Ectodermal cell (in vitro differentiated cells): ENCODE data around the gene COL5A1.
"Not testable (repeated sequence)": the region's sequence is repeated elsewhere in the genome, so short reads cannot be mapped to it uniquely, and the experiment has no call there.

Source experiments
- H3K27ac ChIP-seq: 2 replicates; pipeline ENCODE4 v1.7.0; 2013; ENCODE audit warnings: mild to moderate bottlenecking, low read depth, low read length; ENCODE audit not compliant: insufficient read depth, poor library complexity, severe bottlenecking
- H3K27me3 ChIP-seq: 2 replicates; pipeline ENCODE4 v1.7.0; 2013; ENCODE audit warnings: mild to moderate bottlenecking, low read length; ENCODE audit not compliant: insufficient read depth, control insufficient read depth, poor library complexity, severe bottlenecking
- H3K36me3 ChIP-seq: one replicate; pipeline ENCODE4 v1.7.0; 2013; ENCODE audit warnings: low read length; ENCODE audit not compliant: control insufficient read depth, insufficient read depth
- H3K4me1 ChIP-seq: one replicate; pipeline ENCODE4 v1.7.0; 2013; ENCODE audit warnings: low read length; ENCODE audit not compliant: control insufficient read depth, insufficient read depth
- H3K4me3 ChIP-seq: 2 replicates; pipeline ENCODE4 v1.7.0; 2013; ENCODE audit warnings: low read depth, low read length, control low read depth; ENCODE audit not compliant: insufficient read depth
- H3K9me3 ChIP-seq: 2 replicates; pipeline ENCODE4 v1.7.0; 2013; ENCODE audit warnings: mild to moderate bottlenecking, low read length, moderate library complexity; ENCODE audit not compliant: control insufficient read depth
- WGBS, 2 experiments: methylation state at CpG; one replicate each; pipeline ENCODE4 v1.1.7; 2013; ENCODE audit warnings: missing lambda C conversion rate in 2 of 2; 5-methylcytosine and 5-hydroxymethylcytosine counted together

Gene COL5A1

DNA sequence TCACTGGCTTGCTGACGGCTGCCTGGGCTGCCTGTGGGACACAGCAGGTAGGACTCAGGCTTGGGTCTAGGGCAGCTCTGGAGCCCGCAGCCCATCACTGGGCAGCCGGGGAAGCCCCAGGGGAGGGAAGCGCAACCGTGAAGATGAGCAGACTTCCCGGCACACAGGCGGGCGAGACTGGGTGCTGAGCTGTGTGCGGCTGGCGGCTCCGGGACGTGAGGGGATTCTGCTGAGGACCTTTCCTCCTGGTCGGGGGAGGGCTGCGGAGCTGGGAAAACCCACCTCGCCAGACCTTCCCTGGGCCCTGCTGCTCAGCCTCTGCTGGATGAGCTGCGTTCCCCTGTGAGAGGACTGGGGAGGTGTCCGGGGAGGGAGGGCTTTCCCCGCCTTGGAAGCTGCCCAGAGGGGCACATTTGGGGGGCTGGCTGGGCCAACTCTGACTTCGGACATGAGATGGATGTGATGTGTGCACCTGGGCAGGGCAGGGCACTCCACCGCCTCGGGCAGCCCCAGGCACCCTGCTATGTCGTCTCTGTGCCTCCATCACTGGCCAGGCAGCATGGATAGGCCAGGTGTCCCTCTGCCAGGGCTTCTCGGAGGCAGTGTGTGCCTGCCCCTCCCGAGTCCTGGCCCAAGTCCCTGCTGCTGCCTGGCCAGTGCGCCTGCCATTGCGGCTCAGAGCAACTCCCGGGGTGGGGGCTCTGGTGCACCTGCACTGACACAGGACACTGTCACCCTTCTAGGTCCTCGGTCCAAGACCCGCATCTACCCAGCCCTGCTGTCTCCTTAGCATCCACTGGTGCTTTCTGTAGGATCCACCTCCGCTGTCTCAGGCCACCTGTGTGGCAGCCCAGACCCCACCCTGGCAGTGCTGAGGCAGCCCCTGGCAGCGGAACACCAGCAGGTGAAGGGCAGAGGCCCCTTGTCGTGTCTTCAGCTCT is 66.4 kb downstream of the COL5A1 start:
- Histone ChIP-seq H3K27ac (peak overlapping the region; percentile 26), H3K27me3 (no peaks in the 10 kb centered on the region), H3K4me3 (no peak overlapping the region), H3K9me3 (no peaks in the 10 kb centered on the region), H3K36me3 (no peaks in the 10 kb centered on the region), H3K4me1 (no peaks in the 10 kb centered on the region)
- 92 to 94% methylated on average over 32 of the region's 32 CpGs for WGBS, 2 experiments

DNA sequence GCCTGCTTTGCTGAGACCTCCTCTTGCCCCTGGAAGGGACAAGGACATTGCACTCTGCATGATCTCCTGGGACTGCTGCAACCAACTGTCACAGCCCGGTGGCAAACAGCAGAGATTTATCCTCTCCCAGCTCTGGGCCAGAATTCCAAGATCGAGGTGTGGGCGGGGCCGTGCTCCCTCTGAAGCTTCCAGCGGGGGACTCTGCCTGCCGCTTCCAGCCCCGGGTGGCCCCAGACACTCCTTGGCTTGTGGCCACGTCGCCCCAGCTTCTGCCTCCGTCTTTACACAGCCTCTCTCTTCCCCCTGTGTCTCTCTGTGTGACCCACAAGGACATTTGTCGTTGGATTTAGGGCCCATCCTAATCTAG is 67.1 kb downstream of the COL5A1 start:
- 89 to 90% methylated on average over 11 of the region's 11 CpGs for WGBS, 2 experiments
- Histone ChIP-seq H3K27me3 (no peaks in the 10 kb centered on the region), H3K27ac (no peak overlapping the region), H3K36me3 (no peaks in the 10 kb centered on the region), H3K4me3 (no peak overlapping the region), H3K4me1 (no peaks in the 10 kb centered on the region), H3K9me3 (no peaks in the 10 kb centered on the region)

DNA sequence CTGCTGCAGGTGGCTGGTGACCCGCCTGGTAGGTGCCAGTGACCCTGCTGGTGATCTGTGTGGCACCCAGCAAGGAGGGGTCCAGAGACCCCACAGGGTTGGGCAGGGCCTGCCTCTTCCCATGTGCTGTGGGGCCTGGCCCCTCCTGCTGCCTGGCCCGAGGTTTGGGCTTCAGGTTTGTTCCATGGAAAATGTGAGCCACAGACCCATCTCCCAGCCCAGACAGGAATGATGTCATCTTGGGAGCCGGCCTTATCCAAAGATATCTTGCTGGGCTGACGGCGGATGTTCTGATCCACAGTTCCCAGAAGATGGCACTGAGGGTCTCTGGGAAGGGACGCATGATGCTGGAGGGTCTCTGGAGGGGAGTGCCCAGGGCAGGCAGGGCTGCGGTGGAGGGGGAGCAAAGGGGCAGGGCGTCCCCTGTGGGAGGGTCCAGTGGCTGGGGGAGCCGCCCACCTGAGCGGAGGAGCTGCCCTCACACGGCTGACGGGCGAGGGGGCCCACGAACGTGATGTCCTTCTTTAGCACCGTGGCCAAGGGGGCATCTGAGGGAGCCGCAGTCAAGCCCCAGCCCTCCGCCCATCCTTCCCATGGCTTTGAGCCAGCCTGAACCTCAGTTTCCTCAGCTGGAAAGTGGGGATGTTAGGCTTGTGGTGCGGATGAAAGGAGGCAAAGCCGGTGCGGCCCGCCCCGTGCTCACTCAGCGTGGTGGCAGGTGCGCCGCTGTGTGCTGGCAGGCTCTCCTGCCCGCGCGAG is 68.1 kb downstream of the COL5A1 start:
- H3K4me3 ChIP-seq: no peak overlapping the region
- no peak overlapping the region for H3K27ac ChIP-seq
- no peaks in the 10 kb centered on the region for H3K36me3 ChIP-seq
- no peaks in the 10 kb centered on the region for H3K27me3 ChIP-seq
- H3K9me3 ChIP-seq: no peaks in the 10 kb centered on the region
- H3K4me1 ChIP-seq: no peaks in the 10 kb centered on the region
- 94 to 95% methylated on average over 29 of the region's 29 CpGs for WGBS, 2 experiments

DNA sequence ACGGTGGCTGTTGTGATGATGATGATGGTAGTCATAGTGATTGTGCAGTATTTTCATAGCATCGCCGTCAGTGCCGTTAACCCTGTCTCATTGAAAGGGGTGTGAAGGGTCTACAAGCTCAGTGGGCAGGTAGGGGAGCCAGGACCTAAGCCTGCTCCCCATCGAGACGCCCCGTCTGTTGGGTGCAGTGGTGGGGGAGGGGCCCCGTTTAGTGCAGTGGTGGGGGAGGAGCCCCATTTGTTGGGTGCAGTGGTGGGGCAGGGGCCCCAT is 68.6 kb downstream of the COL5A1 start:
- 89 to 91% methylated on average over 8 of the region's 8 CpGs for WGBS, 2 experiments
- Histone ChIP-seq H3K27me3 (no peaks in the 10 kb centered on the region), H3K36me3 (no peaks in the 10 kb centered on the region)

DNA sequence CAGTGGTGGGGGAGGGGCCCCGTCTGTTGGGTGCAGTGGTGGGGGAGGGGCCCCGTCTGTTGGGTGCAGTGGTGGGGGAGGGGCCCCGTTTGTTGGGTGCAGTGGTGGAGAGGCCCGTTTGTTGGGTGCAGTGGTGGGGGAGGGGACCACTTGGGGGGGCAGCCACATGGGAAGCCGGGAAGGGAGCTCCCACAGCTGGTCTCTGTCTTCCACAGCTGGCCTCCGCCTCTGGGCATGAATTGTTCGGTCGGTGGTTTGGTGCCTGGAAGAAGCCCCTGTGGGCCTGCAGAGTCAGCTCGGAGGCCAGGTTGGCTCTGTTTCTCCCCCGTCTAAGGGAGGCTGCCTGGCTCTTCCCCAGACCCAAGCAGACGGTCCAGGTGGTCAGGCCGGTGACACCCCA is 69.3 kb downstream of the COL5A1 start:
- Histone ChIP-seq H3K9me3 (no peaks in the 10 kb centered on the region), H3K27ac (no peak overlapping the region), H3K4me3 (no peak overlapping the region), H3K27me3 (no peaks in the 10 kb centered on the region), H3K4me1 (no peaks in the 10 kb centered on the region), H3K36me3 (no peaks in the 10 kb centered on the region)
- WGBS, 2 experiments: 92 to 96% methylated on average over 12 of the region's 12 CpGs

More for the DNA sequence above, 68.6 kb downstream of the COL5A1 start:
- Histone ChIP-seq H3K9me3 (no peaks in the 10 kb centered on the region), H3K27ac (no peak overlapping the region), H3K4me1 (no peaks in the 10 kb centered on the region), H3K4me3 (no peak overlapping the region)

DNA sequence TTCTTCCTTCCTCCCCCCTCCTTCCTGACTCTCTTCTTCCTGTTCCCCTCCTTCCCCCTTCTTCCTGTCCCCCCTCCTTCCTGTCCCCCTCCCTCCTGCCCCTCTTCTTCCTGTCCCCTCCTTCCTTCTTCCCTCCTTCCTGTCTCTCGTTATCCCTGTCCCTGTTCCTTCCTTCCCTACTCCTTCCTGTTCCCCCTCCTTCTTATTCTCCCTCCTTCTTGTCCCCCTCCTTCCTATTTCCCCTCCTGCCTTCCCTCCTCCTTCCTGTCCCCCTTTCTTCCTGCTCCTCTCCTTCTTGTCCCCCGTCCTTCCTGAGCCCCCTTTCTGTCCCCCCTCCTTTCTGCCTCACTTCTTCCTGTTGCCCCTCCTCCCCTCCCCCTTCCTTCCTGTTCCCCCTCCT is 70.6 kb downstream of the COL5A1 start:
- H3K27me3 ChIP-seq: no peaks in the 10 kb centered on the region
- H3K36me3 ChIP-seq: no peaks in the 10 kb centered on the region
- no peak overlapping the region for H3K4me3 ChIP-seq
- no peak overlapping the region for H3K27ac ChIP-seq
- H3K9me3 ChIP-seq: no peaks in the 10 kb centered on the region
- WGBS, 2 experiments: 80 to 87% methylated on average over 1 to 2 of the region's 2 CpGs
- no peaks in the 10 kb centered on the region for H3K4me1 ChIP-seq

DNA sequence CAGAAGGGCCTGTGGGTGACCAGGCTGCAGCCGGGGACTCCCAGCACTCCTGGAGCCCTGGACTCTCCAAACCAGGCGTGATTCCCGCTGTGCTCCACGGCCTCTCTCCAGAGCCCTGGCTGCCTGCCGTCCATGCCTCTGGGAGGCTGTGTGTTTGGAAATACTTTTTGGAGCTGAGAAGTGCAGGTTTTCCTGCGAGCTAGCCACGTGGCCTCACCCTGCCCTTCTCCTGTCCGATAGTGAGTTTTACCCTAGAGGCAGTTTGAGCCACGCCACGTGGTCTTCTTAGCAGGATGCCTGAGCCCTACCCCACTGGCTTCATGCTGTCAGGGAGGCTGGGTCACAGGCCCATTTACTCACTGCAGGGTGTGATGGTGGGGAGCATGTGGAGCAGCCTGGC is 71.3 kb downstream of the COL5A1 start:
- Histone ChIP-seq H3K27ac (no peak overlapping the region), H3K9me3 (no peaks in the 10 kb centered on the region), H3K36me3 (no peaks in the 10 kb centered on the region), H3K4me1 (no peaks in the 10 kb centered on the region), H3K4me3 (no peak overlapping the region), H3K27me3 (no peaks in the 10 kb centered on the region)
- WGBS, 2 experiments: 86 to 91% methylated on average over 10 of the region's 10 CpGs

DNA sequence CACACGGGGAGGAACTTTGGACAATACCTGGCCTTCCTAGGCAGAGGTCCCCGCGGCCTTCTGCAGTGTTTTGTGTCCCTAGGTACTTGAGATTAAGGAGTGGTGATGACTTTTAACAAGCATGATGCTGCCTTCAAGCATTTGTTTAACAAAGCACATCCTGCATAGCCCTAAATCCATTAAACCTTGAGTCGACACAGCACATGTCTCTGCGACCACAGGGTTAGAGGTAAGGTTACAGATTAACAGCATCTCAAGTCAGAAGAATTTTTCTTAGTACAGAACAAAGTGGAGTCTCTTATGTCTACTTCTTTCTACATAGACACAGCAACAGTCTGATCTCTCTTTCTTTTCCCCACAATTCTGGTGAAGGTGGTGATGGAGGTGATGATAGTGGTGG is 73.9 kb downstream of the COL5A1 start:
- 78 to 93% methylated on average over 5 of the region's 5 CpGs for WGBS, 2 experiments
- H3K27me3 ChIP-seq, H3K4me3 ChIP-seq, H3K4me1 ChIP-seq, H3K36me3 ChIP-seq, H3K27ac ChIP-seq, H3K9me3 ChIP-seq: not testable (repeated sequence)

DNA sequence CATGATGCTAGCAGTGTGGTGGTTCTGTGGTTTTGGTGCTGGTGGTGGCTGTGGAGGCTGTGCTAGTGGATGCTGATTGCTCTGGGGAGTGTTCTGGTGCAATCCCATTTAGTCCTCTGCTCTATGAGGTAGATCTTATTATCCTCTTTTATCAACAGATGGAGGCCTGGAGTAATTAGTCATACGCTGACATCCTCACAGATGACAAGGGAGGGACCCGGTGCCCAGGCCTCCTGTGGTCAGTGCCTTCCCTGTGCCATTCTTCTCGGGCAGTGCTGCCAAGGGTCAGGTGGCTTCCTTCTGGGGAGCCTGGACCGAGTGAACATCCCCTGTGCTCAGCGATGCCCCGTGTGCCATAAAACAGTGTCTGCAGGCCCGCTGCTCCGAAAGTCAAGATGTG is 74.5 kb downstream of the COL5A1 start:
- no peaks in the 10 kb centered on the region for H3K36me3 ChIP-seq
- no peak overlapping the region for H3K4me3 ChIP-seq
- no peak overlapping the region for H3K27ac ChIP-seq
- no peaks in the 10 kb centered on the region for H3K4me1 ChIP-seq
- H3K9me3 ChIP-seq: no peaks in the 10 kb centered on the region
- 89 to 93% methylated on average over 8 of the region's 8 CpGs for WGBS, 2 experiments
- no peaks in the 10 kb centered on the region for H3K27me3 ChIP-seq

DNA sequence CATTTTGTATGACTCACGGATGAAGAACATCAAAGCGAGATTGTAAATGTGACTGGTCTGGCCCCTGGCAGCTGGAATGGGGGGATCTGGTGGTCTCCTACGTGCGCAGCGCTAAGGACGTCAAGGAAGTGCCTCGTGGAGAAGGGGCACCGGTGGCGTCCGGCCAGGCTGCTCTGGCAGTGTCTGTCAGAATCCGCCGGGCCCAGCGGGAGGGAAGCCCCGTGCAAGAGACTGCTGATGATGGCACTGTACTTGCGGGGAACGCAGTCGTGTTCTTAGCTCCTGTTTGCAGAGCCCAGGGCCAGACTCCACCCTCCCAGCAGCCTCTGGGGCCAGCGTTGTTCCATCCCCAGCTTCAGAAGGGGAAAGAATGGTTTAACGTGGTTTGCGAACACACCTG is 75.5 kb downstream of the COL5A1 start:
- H3K9me3 ChIP-seq: no peaks in the 10 kb centered on the region
- H3K4me1 ChIP-seq: no peaks in the 10 kb centered on the region
- no peak overlapping the region for H3K4me3 ChIP-seq
- 94 to 96% methylated on average over 20 of the region's 20 CpGs for WGBS, 2 experiments
- H3K27me3 ChIP-seq: no peaks in the 10 kb centered on the region
- no peak overlapping the region for H3K27ac ChIP-seq
- no peaks in the 10 kb centered on the region for H3K36me3 ChIP-seq
